ENCODE data around the gene OCA2. TPM values are rescaled to one million over a fixed set of nuclear protein-coding genes. Genes with fewer than 3 reads are reported as not detected.

The OCA2 gene
- total and polyA plus RNA-seq, 2 of the 4 experiments (the other 2 are of a cell fraction) = under 0.01 to 0.03 TPM

GRCh38 chr15:27865926-27866325, 233.2 kb downstream of the OCA2 start:
- Histone ChIP-seq H2BK15ac (ENCODE audit: low read depth, low read length) (no peak overlapping the region), H2AK9ac (replicated peaks; ENCODE audit: low read depth, low read length, poor library complexity) (no peak overlapping the region), H3K9ac (ENCODE audit: low read depth, low read length) (no peak overlapping the region), H2BK20ac (ENCODE audit: low read depth, low read length) (no peak overlapping the region), H3K18ac (ENCODE audit: low read depth, low read length) (no peak overlapping the region), H3K4me1 (ENCODE audit: control insufficient read depth, insufficient read depth, low read length) (no peaks in the 10 kb centered on the region), H3K27me3 (ENCODE audit: control insufficient read depth, insufficient read depth, low read length) (no peaks in the 10 kb centered on the region), H3K14ac (replicated peaks; ENCODE audit: low read depth, low read length) (no peak overlapping the region), H3K4ac (ENCODE audit: low read depth, low read length) (no peak overlapping the region), H3K9me1 (ENCODE audit: insufficient read depth, low read length) (no peaks in the 10 kb centered on the region), H3K4me2 (ENCODE audit: low read depth, low read length) (no peak overlapping the region), H2BK120ac (ENCODE audit: low read depth, low read length) (no peak overlapping the region), H4K8ac (ENCODE audit: low read depth in 2 of 2, low read length in 2 of 2) (no peak overlapping the region), H3K4me3 (ENCODE audit: insufficient read depth, low read depth, low read length) (no peak overlapping the region), H3K23ac (ENCODE audit: low read depth, low read length) (no peak overlapping the region), H4K91ac (ENCODE audit: insufficient read depth, low read depth, low read length) (no peak overlapping the region), H3K56ac (ENCODE audit: extremely low read depth, insufficient read depth, low read length) (no peak overlapping the region), H4K20me1 (ENCODE audit: insufficient read depth, low read length) (no peaks in the 10 kb centered on the region), H4K5ac (ENCODE audit: low read depth, low read length) (no peak overlapping the region), H3K9me3 (ENCODE audit: control insufficient read depth, insufficient read depth, low read length) (peaks cover 37% of the 10 kb centered on the region), H3K79me1 (ENCODE audit: low read depth in 1 of 2, low read length in 2 of 2) (no peaks in the 10 kb centered on the region), H2BK5ac (ENCODE audit: low read depth, low read length, poor library complexity, severe bottlenecking) (no peak overlapping the region), H2AK5ac (ENCODE audit: low read depth, low read length) (no peak overlapping the region), H3K27ac (ENCODE audit: insufficient read depth, low read length) (no peak overlapping the region), H2AFZ (replicated peaks; ENCODE audit: low read length, poor library complexity) (no peak overlapping the region), H3K36me3 (ENCODE audit: control insufficient read depth, insufficient read depth, low read length) (no peaks in the 10 kb centered on the region)
- 60% methylated on average over 2 of the region's 3 CpGs; no CpG with 5 or more reads in 1 of the 2 experiments for WGBS, 2 experiments (ENCODE audit: extremely low coverage in 2 of 2, insufficient read length in 1 of 2)
- no TSS peak for BruUV-seq (replicated peaks)
- in situ Hi-C loops (cut with MboI; ENCODE audit: low sequenced_read_pairs) = no loop called here
- ChIA-PET CTCF (no interaction called here), POLR2A (ENCODE audit: unreplicated experiment) (no interaction called here)
- dilution Hi-C loops (cut with HindIII; ENCODE audit: low sequenced_read_pairs, unreplicated experiment) = no loop called here
- ATAC-seq (ENCODE audit: low read depth) = no peak
- TF ChIP-seq ELK1 (IDR thresholded peaks at IDR 0.05; ENCODE audit: borderline replicate concordance, low read depth, low read length) = no peak
- TF ChIP-seq SMC3 (IDR thresholded peaks at IDR 0.05; ENCODE audit: low read depth, low read length) = no peak
- TF ChIP-seq CHD1 (IDR thresholded peaks at IDR 0.05; ENCODE audit: low read depth, low read length) = no peak
- TF ChIP-seq FOS (IDR thresholded peaks at IDR 0.05; ENCODE audit: low read depth, low read length) = no peak
- TF ChIP-seq BHLHE40 (IDR thresholded peaks at IDR 0.05; ENCODE audit: low read depth, low read length) = no peak
- TF ChIP-seq CEBPB (IDR thresholded peaks at IDR 0.05; ENCODE audit: low read depth, low read length) = no peak
- TF ChIP-seq POLR2A (IDR thresholded peaks at IDR 0.05; ENCODE audit: low read depth, low read length) = no peak
- no peak for TF ChIP-seq USF2 (IDR thresholded peaks at IDR 0.05; ENCODE audit: low read depth, low read length)
- no peak for TF ChIP-seq RFX5 (IDR thresholded peaks at IDR 0.05; ENCODE audit: low read depth, low read length)
- no peak for TF ChIP-seq RCOR1 (IDR thresholded peaks at IDR 0.05; ENCODE audit: insufficient replicate concordance, low read length)
- TF ChIP-seq RAD21 (IDR thresholded peaks at IDR 0.05; ENCODE audit: low read length) = no peak
- no peak for TF ChIP-seq MAFK (IDR thresholded peaks at IDR 0.05; ENCODE audit: low read depth, low read length)
- no peak for TF ChIP-seq MXI1 (IDR thresholded peaks at IDR 0.05; ENCODE audit: borderline replicate concordance, low read depth, low read length)
- no peak for TF ChIP-seq NFE2L2 (IDR thresholded peaks at IDR 0.05; ENCODE audit: low read depth, low read length)
- TF ChIP-seq CTCF (conservative IDR thresholded peaks at IDR 0.05; ENCODE audit: low read depth, low read length) = no peak
- TF ChIP-seq MAZ (IDR thresholded peaks at IDR 0.05; ENCODE audit: borderline replicate concordance, low read depth, low read length) = no peak
- no peak for DNase-seq
- intact Hi-C loops (cut with micrococcal nuclease) = no loop called here

Measured in IMR-90 (cell line).